Fibroblast of skin of scalp (primary cell): ENCODE data around the gene CDK14.

Experiments used
- DNase-seq: peaks from one replicate; pipeline ENCODE4 v3.0.0-alpha.2; 2013

Gene CDK14

DNA sequence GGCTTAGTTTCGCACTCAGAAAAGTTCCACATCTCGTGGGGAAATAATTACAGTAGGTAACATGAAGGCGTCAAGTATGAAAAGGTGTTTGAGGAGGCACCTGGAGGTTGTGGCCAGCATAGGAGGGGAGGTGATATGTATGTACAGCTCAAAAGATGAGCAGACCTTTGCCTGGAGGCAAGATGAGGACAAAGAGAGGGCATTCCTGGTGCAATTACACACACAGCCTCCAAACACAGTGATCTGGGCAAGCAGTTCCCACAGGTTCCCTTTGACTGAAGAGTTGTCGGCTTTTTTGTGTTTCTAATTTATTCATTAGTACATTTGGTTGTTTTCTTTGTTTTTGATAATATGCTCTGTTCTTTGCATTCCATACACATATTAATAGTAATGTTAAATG lies 46.9 kb downstream of the CDK14 start:
- no peak for DNase-seq

DNA sequence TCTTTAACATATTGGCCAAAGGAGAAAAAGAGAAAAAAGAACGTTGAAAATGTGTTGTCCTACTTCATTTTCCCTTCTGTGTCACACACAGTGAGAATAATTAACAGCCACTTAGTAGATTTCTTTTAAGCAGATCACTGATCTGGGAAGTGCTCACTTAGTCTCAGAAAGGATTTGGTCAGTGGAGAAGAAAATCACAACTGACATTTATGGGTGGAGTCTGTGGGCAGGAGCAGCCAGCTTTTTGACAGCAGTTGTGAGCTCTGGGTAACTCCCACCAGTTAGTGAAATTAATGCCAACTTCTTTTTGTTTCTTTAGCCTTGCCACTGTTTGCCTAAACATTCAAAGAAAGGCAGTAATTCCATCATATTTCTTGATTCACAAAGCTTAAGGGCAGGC lies 49.7 kb downstream of the CDK14 start:
- no peak for DNase-seq

DNA sequence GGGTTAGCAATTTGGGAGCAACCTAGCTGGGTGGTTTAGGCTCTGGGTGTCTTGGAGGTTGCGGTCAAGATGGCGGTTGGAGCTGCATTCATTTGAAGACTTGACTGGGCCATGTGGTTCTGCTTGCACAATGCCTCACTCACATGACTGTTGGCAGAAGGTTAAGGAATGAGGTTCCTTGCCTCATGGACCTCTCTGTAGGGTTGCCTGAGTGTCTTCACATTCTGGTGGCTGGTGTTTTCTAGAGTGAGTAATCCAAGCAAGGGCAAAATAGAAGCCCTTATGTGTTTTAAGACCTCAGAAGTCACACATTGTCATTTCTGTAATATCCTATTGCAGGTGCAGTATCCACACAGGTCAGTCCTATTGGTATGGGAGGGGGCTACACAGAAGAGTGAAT lies 52.0 kb downstream of the CDK14 start:
- no peak for DNase-seq

GRCh38 chr7:90648834-90649233 lies 52.7 kb downstream of the CDK14 start:
- DNase-seq, result no peak

- DNase-seq, result no peak
These were observed 58.8 kb downstream of the CDK14 start for GRCh38 chr7:90654718-90655427.

DNA sequence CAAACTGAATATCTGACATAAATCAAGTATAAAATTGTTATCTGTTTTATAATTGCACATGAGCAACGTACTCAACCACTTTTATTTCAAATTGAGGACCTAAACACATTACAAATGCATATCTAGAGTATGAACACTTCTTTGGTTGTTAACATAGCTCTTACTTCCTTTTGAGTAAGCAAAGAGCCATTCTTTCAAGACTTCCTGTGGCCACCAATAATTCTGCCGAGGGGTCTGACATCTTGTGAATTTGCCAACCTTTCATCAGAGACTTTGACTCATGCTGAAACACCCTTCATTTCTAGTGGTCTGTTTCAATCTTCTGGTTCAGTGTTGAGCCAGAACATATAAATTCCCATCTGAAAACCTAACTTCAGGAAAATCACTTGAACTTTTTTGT lies 59.4 kb downstream of the CDK14 start:
- DNase-seq, result peak; percentile 89

DNA sequence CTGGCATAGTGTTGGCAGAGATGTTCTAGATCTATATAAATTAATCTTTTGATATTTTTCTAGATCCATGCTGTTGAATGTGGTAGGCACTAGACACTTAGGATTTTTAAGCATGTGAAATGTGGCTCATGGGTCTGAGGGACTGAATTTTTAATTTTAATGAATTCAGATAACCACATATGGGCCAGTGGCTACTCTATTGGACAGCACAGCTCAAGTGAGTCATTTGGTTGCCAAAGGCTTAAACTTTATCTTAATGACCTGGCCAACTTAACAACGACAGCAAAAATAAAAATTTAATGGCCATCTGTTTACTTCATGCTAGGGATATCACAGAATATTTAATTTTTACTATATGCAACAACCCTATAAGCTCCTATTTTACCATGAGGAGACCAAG lies 61.4 kb downstream of the CDK14 start:
- no peak for DNase-seq

DNA sequence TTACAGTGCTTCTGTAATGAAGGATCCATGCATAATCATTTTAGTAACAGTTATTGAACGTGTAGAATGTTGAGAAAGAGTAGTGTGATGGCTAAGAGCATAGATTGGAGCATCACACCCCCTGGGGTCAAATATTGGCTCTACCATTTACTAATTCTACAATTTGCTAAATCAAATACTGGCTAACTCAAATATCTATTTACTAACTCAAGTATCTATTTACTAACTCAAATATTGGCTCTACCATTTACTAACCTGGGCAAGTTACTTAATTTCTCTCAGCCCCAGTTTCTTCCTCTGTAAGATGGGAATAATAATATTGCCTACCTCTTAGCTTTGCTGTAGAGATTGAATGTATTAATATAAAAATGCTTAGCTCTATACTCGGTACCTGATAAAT lies 64.0 kb downstream of the CDK14 start:
- no peak for DNase-seq

DNA sequence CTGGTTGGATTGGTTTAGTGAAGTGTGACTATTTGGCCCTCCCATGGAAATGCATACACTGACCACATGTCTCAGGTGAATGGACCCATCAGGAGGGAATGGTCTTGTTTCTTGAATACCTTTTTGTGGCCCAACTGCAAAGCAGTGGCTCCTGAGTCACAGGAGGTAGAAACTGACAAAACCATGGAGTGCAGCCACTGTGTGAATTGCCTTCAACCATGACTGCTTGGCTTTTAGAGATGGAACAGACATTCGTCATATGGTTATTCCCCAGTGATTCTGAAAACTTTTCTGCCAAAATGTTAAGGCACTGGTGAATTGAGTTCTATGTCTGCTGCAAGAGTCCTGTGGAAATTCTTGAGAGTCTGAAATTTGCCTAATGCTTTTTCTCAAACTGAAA lies 64.7 kb downstream of the CDK14 start:
- no peak for DNase-seq

DNA sequence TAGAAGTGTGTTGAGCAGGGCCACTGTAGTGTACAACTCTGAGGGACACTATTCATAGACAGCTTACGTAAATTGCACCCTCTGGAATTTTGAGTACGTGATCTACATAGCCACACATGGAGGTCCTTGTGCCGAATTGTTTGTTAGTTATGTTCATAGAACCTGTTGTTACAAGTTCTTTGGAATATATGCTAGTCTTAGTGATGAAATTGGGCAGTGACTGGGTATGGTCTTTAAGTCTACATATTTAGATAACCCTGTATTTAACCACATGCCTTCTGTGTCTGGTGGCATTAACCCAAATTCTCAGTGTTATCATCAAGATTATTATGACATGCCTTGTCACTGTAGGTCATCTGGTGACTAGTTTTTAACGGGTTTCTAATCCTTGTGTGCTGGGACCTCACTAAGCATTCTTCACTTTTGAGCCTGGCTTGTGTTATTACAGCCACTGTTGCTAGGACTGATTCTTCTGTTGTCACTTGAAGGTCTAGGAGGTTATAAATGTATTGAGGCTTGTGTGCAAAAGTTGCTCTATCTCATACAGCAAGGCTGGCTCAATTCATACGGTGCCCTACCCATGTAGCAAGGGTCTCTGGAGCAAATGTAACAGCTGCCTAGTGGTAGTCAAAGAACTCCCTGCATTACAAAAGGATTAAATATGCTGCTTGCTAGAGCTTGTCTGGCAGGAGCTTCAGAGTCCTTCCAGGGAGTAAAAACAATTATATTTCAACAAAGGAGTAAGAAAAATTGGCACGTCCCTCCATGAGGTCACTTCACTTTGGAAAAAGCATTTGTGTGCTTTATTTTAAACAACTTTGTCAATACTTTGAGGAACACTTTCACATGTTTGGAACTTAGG lies 65.4 kb downstream of the CDK14 start:
- peak; percentile 19 for DNase-seq

- no peak for DNase-seq
These were observed 67.1 kb downstream of the CDK14 start for GRCh38 chr7:90663176-90663575.

- no peak for DNase-seq
These were observed 70.1 kb downstream of the CDK14 start for GRCh38 chr7:90666186-90666585.

GRCh38 chr7:90668992-90669391 lies 72.9 kb downstream of the CDK14 start:
- no peak for DNase-seq

- no peak for DNase-seq
These were observed 73.4 kb downstream of the CDK14 start for GRCh38 chr7:90669492-90669891.

DNA sequence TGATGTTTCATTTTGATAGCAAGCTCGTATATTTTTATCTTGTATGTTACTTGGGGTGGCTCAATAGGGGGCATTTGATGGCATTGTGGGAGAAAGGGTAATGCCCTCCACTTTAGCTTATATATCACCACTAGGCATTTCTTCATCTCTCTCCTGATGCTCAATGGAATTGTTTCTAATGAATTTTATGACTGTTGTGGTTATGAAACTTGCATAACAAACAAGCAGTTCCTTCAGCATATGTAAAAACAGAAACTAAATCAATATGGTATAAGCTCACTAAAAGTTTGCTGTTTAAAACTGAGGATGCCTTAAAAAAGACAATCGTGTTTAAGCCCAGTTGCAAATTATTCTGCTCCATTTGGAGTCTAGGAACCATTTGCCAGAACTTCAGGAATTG lies 75.5 kb downstream of the CDK14 start:
- DNase-seq, result no peak

- DNase-seq, result no peak
These were observed 76.1 kb downstream of the CDK14 start for GRCh38 chr7:90672210-90672609.

GRCh38 chr7:90674625-90675024 lies 78.5 kb downstream of the CDK14 start:
- DNase-seq, result no peak

- DNase-seq, result no peak
These were observed 79.9 kb downstream of the CDK14 start for GRCh38 chr7:90675982-90676381.

DNA sequence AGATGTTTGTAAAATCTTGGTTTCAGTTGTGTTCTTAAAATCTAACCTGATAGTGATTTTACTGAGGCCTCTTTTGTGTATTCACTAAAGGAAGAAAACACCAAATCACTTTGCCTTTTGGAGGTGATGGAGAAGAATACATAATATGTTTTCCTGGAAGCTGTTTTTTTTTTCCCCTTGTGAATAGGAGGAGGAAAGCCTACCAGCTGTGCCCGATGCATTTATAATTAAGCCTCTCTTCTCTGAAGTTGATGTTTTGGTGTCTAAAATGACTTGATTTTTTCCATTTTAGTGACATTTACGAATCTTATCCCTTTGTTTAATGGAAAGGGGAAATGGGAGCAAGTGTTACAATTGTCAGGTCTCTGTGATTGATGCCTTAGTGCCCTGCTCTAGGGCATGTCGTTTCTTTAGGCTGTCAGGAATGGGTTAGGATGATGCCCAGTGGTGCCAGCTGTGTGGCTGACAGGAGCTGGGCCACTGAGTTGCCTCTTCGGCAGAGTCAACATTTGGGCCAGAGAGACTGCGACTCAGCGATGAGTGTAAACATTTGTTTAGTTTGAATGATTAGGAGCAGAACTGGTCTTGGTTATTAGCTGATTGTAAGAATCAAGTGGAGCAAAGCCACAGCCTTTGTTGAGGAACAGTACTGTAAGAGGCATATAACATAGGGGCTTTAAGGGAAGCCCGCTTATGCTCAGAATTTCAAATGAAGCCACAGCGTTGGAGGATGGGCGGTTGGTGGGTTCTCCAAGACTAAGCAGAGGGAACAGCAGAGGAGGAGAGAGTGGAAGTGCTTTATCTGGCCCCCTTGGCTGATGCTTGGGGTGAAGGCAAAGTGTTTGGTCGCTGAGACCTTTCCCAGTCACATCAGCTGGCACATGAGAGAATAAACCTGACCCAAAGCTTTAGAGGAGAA lies 81.6 kb downstream of the CDK14 start:
- DNase-seq, result no peak

DNA sequence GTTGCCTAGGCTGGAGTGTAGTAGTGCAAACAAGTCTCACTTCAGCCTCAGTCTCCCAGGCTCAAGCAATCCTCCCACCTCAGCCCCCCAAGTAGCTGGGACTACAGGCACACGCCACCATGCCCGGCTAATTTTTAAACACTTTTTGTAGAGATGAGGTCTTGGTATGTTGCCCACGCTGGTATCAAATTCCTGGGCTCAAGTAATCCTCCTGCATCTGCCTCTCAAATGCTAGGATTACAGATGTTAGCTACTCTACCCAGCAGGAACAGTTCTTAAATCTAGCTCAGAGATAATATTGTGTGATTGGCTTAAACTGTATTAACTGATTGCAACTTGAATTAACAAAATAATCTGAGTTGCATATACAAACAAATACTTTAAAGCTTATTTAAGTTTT lies 82.9 kb downstream of the CDK14 start:
- no peak for DNase-seq

DNA sequence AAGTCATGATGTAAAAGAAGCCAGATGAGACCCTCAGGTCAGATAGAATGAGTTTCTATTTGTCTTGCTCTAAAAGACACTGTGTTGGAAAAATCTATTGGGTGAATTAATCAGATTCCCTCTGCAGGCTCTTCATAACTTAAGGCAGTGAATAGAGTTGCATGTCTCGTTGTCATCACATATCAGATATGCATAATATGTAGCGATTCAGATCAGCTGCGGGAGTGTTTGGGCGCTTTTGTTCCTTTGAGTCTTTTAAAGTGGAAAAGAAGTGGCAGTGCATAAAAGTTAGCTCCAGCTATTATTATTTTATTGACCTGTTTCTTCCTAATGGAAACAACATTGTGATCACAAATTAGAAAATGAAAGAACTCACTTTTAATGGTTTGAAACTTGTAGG lies 84.4 kb downstream of the CDK14 start:
- no peak for DNase-seq

DNA sequence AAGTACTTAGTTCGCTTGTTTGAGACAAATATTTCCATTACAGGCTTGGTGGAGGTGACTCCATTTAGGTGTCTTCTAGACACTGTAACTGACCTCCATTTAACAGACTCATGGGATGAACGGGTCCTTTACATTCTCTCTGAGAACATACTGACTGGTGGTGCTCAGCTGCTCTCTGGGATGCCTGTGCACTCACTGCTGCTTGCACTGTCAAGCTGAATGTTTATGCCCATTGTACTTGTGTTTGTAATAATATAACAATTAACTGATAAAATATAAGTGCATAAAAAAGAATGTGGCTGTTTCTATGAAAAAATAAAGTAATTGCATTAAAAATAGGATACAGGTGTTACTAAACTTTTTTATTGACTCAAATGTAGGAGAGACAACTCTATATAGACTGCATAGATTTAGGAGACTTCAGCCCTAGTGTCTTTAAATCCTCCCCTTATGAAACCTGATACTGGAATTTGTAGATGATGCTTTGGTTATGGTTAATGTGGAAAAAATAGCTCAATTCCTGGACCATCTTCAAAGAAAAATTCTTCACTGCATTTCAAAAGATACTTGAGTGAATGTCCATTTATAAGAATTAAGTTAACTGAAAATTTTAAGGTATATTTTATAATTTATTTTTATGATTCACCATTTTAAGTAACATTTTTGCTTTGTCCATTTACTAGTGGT lies 85.4 kb downstream of the CDK14 start:
- DNase-seq, result peak; percentile 36

DNA sequence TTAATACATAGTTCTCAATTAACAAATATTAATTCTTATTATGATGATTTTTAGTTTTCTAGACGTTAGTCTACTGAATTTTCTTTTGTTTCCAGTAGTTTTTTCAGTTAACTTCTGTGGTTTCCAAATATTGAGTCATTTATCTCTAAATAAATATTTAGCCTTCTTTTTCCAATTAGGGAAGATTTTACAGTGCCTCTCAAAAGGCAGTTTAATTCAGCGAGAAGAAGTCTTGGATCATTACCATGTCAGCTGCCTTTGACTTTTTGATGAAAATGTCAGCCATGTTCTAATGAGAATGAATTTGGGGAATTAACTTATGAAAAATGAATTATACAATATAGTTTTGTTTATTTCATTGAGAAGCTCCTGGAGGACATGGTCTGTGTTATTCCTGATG lies 90.0 kb downstream of the CDK14 start:
- DNase-seq, result no peak
